Liver (tissue), 9 donors: Measurements from ENCODE around the gene BRIP1. TPM values are rescaled to one million over a fixed set of nuclear protein-coding genes. Genes with fewer than 3 reads are reported as not detected.

Source experiments
- DNase-seq: peaks from one replicate; pipeline ENCODE4 v3.0.0-alpha.2; 2017; ENCODE audit warnings: low spot score
- H3K27ac ChIP-seq, 2 donors: one replicate each; pipeline ENCODE4 v1.7.0; 2013; ENCODE audit warnings: inconsistent platforms in 2 of 2, low read length in 2 of 2, control low read depth in 1 of 2, low read depth in 1 of 2, mild to moderate bottlenecking in 1 of 2
- H3K27me3 ChIP-seq, 4 donors: one replicate each; pipeline versions ENCODE4 v1.6.1 to v1.7.0; 2013; ENCODE audit warnings: low read length in 3 of 4, inconsistent platforms in 1 of 4, mild to moderate bottlenecking in 1 of 4, moderate library complexity in 1 of 4; ENCODE audit not compliant: control insufficient read depth in 4 of 4, insufficient read depth in 4 of 4
- H3K36me3 ChIP-seq, 4 donors: one replicate each; pipeline versions ENCODE4 v1.6.1 to v1.7.0; 2013; ENCODE audit warnings: low read length in 3 of 4, mild to moderate bottlenecking in 3 of 4, low read depth in 1 of 4, moderate library complexity in 1 of 4; ENCODE audit not compliant: control insufficient read depth in 4 of 4, insufficient read depth in 3 of 4
- H3K4me1 ChIP-seq, 4 donors: one replicate each; pipeline versions ENCODE4 v1.6.1 to v1.7.0; 2013; ENCODE audit warnings: low read length in 3 of 4, mild to moderate bottlenecking in 3 of 4, moderate library complexity in 1 of 4; ENCODE audit not compliant: control insufficient read depth in 4 of 4, insufficient read depth in 4 of 4
- H3K4me3 ChIP-seq, 3 donors: one replicate each; pipeline versions ENCODE4 v1.6.1 to v1.7.0; 2013; ENCODE audit warnings: low read length in 3 of 3, control low read depth in 1 of 3, low read depth in 1 of 3, mild to moderate bottlenecking in 1 of 3
- H3K9ac ChIP-seq, 2 donors: one replicate each; pipeline ENCODE4 v1.7.0; 2013; ENCODE audit warnings: low read length in 2 of 2, mild to moderate bottlenecking in 2 of 2, moderate library complexity in 2 of 2, control low read depth in 1 of 2, low read depth in 1 of 2
- H3K9me3 ChIP-seq, 4 donors: one replicate each; pipeline versions ENCODE4 v1.6.1 to v1.7.0; 2013; ENCODE audit warnings: low read length in 3 of 4; ENCODE audit not compliant: control insufficient read depth in 4 of 4
- ATF3 ChIP-seq: IDR thresholded peaks from 2 replicates; pipeline ENCODE4 v1.6.1; 2016; ENCODE audit warnings: antibody characterized with exemption
- CTCF ChIP-seq: fragments of 150-350 bp; IDR thresholded peaks from 2 replicates; pipeline ENCODE4 v1.5.1; 2017; ENCODE audit warnings: improper control_type of control experiment, low read depth, low read length; ENCODE audit not compliant: missing input control
- EGR1 ChIP-seq, 2 donors: IDR thresholded peaks; 2 replicates each; pipeline ENCODE4 v1.6.1; 2016 to 2018; ENCODE audit warnings: antibody characterized with exemption in 2 of 2, low read depth in 2 of 2
- FOXA1 ChIP-seq: IDR thresholded peaks from 2 replicates; pipeline ENCODE4 v1.6.1; 2016; ENCODE audit warnings: antibody characterized with exemption
- FOXA2 ChIP-seq: IDR thresholded peaks from 2 replicates; pipeline ENCODE4 v1.6.1; 2016; ENCODE audit warnings: antibody characterized with exemption
- GABPA ChIP-seq, 2 donors: IDR thresholded peaks in 1 of 2; conservative IDR thresholded peaks in 1 of 2; 2 replicates each; pipeline ENCODE4 v1.6.1; 2016; ENCODE audit warnings: antibody characterized with exemption in 2 of 2, mild to moderate bottlenecking in 1 of 2, moderate library complexity in 1 of 2
- HNF4A ChIP-seq, 2 donors: conservative IDR thresholded peaks; 2 replicates each; pipeline ENCODE4 v1.6.1; 2016; ENCODE audit warnings: antibody characterized with exemption in 2 of 2, mild to moderate bottlenecking in 2 of 2
- HNF4G ChIP-seq: IDR thresholded peaks from 2 replicates; pipeline ENCODE4 v1.6.1; 2016; ENCODE audit warnings: antibody characterized with exemption
- JUND ChIP-seq, 2 donors: IDR thresholded peaks; 2 replicates each; pipeline ENCODE4 v1.6.1; 2016; ENCODE audit warnings: antibody characterized with exemption in 2 of 2
- MAX ChIP-seq: IDR thresholded peaks from 2 replicates; pipeline ENCODE4 v1.6.1; 2016; ENCODE audit warnings: antibody characterized with exemption
- NR2F2 ChIP-seq: IDR thresholded peaks from 2 replicates; pipeline ENCODE4 v1.6.1; 2016; ENCODE audit warnings: antibody characterized with exemption
- RAD21 ChIP-seq, 2 donors: IDR thresholded peaks; 2 replicates each; pipeline ENCODE4 v1.6.1; 2016; ENCODE audit warnings: antibody characterized with exemption in 2 of 2, mild to moderate bottlenecking in 2 of 2
- REST ChIP-seq: IDR thresholded peaks from 2 replicates; pipeline ENCODE4 v1.6.1; 2016; ENCODE audit warnings: antibody characterized with exemption, mild to moderate bottlenecking
- RXRA ChIP-seq, 2 donors: IDR thresholded peaks; 2 replicates each; pipeline ENCODE4 v1.6.1; 2017 to 2018; ENCODE audit warnings: antibody characterized with exemption in 2 of 2, mild to moderate bottlenecking in 1 of 2
- SP1 ChIP-seq: IDR thresholded peaks from 2 replicates; pipeline ENCODE4 v1.6.1; 2018; ENCODE audit warnings: antibody characterized with exemption, mild to moderate bottlenecking
- TAF1 ChIP-seq: conservative IDR thresholded peaks from 2 replicates; pipeline ENCODE4 v1.6.1; 2016; ENCODE audit warnings: antibody characterized with exemption, mild to moderate bottlenecking
- YY1 ChIP-seq: IDR thresholded peaks from 2 replicates; pipeline ENCODE4 v1.6.1; 2016; ENCODE audit warnings: antibody characterized with exemption, mild to moderate bottlenecking
- ZBTB33 ChIP-seq: IDR thresholded peaks from 2 replicates; pipeline ENCODE4 v1.6.1; 2016; ENCODE audit warnings: antibody characterized with exemption
- WGBS: extraction: QIAGEN DNeasy Blood & Tissue Kit; methylation state at CpG from one replicate; pipeline ENCODE4 v1.1.7; 2013; 5-methylcytosine and 5-hydroxymethylcytosine counted together
- polyA plus RNA-seq, 2 donors: library from polyadenylated mRNA; stranded (reverse) in 1 of 2; unstranded in 1 of 2; fragments of 200-250 nt in 1 of 2; fragments of >200 nt in 1 of 2; fragmentation: Nextera tagmentation in 1 of 2; extraction: Ambion mirVana in 1 of 2; gene quantifications; one replicate each; pipeline versions ENCODE4 v1.2.1 to v1.2.3, GENCODE V29; 2013 to 2015
- total RNA-seq, 2 donors: library from RNA; depleted of rRNA; stranded (reverse); fragments of >200 nt; gene quantifications; one replicate each; pipeline ENCODE4 v1.2.3, GENCODE V29; 2014
- donor health status: healthy.
- donor health status: healthy.
- donor health status: healthy.
- donor health status: healthy.
- donor health status: healthy.

Gene BRIP1
- total and polyA plus RNA-seq, 4 donors: 0.24 to 10.3 (median 0.90) TPM

- Histone ChIP-seq H3K27ac (no peak overlapping the region), H3K27me3 (no peaks in the 10 kb centered on the region), H3K36me3 (no peaks in the 10 kb centered on the region), H3K4me1 (no peaks in the 10 kb centered on the region), H3K9me3 (no peaks in the 10 kb centered on the region), H3K9ac (no peak overlapping the region), H3K4me3 (no peak overlapping the region)
- TF ChIP-seq MAX (no peak), SP1 (no peak), FOXA1 (no peak), NR2F2 (no peak), EGR1 (IDR thresholded peaks at IDR 0.05; ENCODE audit: low read depth in 2 of 2) (no peak), FOXA2 (no peak), REST (no peak)
- WGBS: 90% methylated on average over 2 of the region's 2 CpGs
- DNase-seq: no peak
Observed at GRCh38 chr17:61812747-61813146, 50.6 kb downstream of the BRIP1 start.

GRCh38 chr17:61809816-61810392 is 53.4 kb downstream of the BRIP1 start:
- Histone ChIP-seq H3K4me3 (no peak overlapping the region), H3K27me3 (no peaks in the 10 kb centered on the region), H3K4me1 (no peaks in the 10 kb centered on the region), H3K9ac (no peak overlapping the region), H3K27ac (no peak overlapping the region), H3K9me3 (no peaks in the 10 kb centered on the region), H3K36me3 (no peaks in the 10 kb centered on the region)
- WGBS: 37% methylated on average over 2 of the region's 2 CpGs
- DNase-seq: no peak
- TF ChIP-seq NR2F2: no peak
- no peak for TF ChIP-seq CTCF
- TF ChIP-seq FOXA1: no peak
- TF ChIP-seq ATF3: no peak
- TF ChIP-seq RXRA (IDR thresholded peaks at IDR 0.05): no peak
- no peak for TF ChIP-seq YY1
- TF ChIP-seq HNF4A (conservative IDR thresholded peaks at IDR 0.05): no peak
- TF ChIP-seq FOXA2: no peak
- no peak for TF ChIP-seq GABPA (IDR thresholded peaks at IDR 0.05 in 1 of 2, conservative IDR thresholded peaks at IDR 0.05 in 1 of 2)
- no peak for TF ChIP-seq ZBTB33
- no peak for TF ChIP-seq HNF4G
- TF ChIP-seq REST: no peak
- no peak for TF ChIP-seq EGR1 (IDR thresholded peaks at IDR 0.05; ENCODE audit: low read depth in 2 of 2)
- TF ChIP-seq RAD21 (IDR thresholded peaks at IDR 0.05): no peak
- TF ChIP-seq SP1: no peak
- no peak for TF ChIP-seq MAX
- TF ChIP-seq TAF1: no peak
- TF ChIP-seq JUND (IDR thresholded peaks at IDR 0.05): no peak
